PC-3 (cell line): ENCODE data around the gene MR1. TPM values are rescaled to one million over a fixed set of nuclear protein-coding genes. Genes with fewer than 3 reads are reported as not detected.

ENCODE experiments used
- ATAC-seq: fragments of 200-7000 bp; cut with Tn5 transposase; 2 replicates; pipeline ENCODE4 v1.9.1; 2020; ENCODE audit warnings: mild to moderate bottlenecking, moderate library complexity
- BruUV-seq: library from RNA; stranded (reverse); fragments of 400-500 nt; replicated peaks from 2 replicates; lab custom pipeline; 2021; lab: Mats Ljungman, UMichigan
- CTCF ChIA-PET: fragments of 300-600 bp; sonication (Branson Sonifier 250); formaldehyde crosslinking; loops from one replicate; lab custom pipeline; 2022; ENCODE audit warnings: antibody characterized with exemption; lab: Charles Lee
- POLR2A ChIA-PET: fragments of 300-600 bp; sonication (Branson Sonifier 250); formaldehyde crosslinking; loops from one replicate; lab custom pipeline; 2022; ENCODE audit warnings: antibody characterized with exemption; ENCODE audit not compliant: unreplicated experiment; lab: Charles Lee
- DNase-seq: peaks from one replicate; pipeline ENCODE4 v3.0.0-alpha.2; 2015
- H2AFZ ChIP-seq: fragments of 300-600 bp; sonication (generic); 2 replicates; pipeline ENCODE4 v1.6.0; 2016; ENCODE audit warnings: antibody characterized with exemption, low read length
- H3F3A ChIP-seq: fragments of 300-600 bp; sonication (generic); one replicate; pipeline ENCODE4 v1.6.0; 2017; ENCODE audit warnings: antibody characterized with exemption, low read length, control low read depth, mild to moderate bottlenecking; ENCODE audit not compliant: unreplicated experiment
- H3K27ac ChIP-seq: fragments of 300-600 bp; sonication (generic); 2 replicates; pipeline ENCODE4 v1.5.1; 2016; ENCODE audit warnings: mild to moderate bottlenecking, low read length
- H3K27me3 ChIP-seq: fragments of 300-600 bp; sonication (generic); 2 replicates; pipeline ENCODE4 v1.6.1; 2016; ENCODE audit warnings: low read length, mixed read lengths
- H3K36me3 ChIP-seq: fragments of 300-600 bp; sonication (generic); 2 replicates; pipeline ENCODE4 v1.6.1; 2016; ENCODE audit warnings: low read depth, mixed run types, low read length, mixed read lengths
- H3K4me1 ChIP-seq: fragments of 300-600 bp; sonication (generic); 2 replicates; pipeline ENCODE4 v1.5.1; 2016; ENCODE audit warnings: low read length; ENCODE audit not compliant: insufficient read depth
- H3K4me2 ChIP-seq: fragments of 300-600 bp; sonication (generic); 2 replicates; pipeline ENCODE4 v1.6.0; 2016; ENCODE audit warnings: low read length
- H3K4me3 ChIP-seq: fragments of 300-600 bp; sonication (generic); 2 replicates; pipeline ENCODE4 v1.5.1; 2016; ENCODE audit warnings: mild to moderate bottlenecking, low read length, mixed read lengths
- H3K79me2 ChIP-seq: fragments of 300-600 bp; sonication (generic); 2 replicates; pipeline ENCODE4 v1.6.1; 2017; ENCODE audit warnings: low read length, mixed read lengths
- H3K9ac ChIP-seq: fragments of 300-600 bp; sonication (generic); 2 replicates; pipeline ENCODE4 v1.6.0; 2016; ENCODE audit warnings: mild to moderate bottlenecking, low read length
- H3K9me2 ChIP-seq: fragments of 300-600 bp; sonication (generic); replicated peaks from 2 replicates; pipeline ENCODE4 v1.6.1; 2016; ENCODE audit warnings: mixed run types, low read length, mixed read lengths
- H3K9me3 ChIP-seq: fragments of 300-600 bp; sonication (generic); 2 replicates; pipeline ENCODE4 v1.6.1; 2016; ENCODE audit warnings: low read length, mixed read lengths
- H4K20me1 ChIP-seq: fragments of 300-600 bp; sonication (generic); 2 replicates; pipeline ENCODE4 v1.6.1; 2016; ENCODE audit warnings: low read length, mixed read lengths
- EZH2 ChIP-seq: fragments of 300-600 bp; sonication (generic); IDR thresholded peaks from one replicate; pipeline ENCODE4 v1.6.1; 2017; ENCODE audit warnings: antibody characterized with exemption, mild to moderate bottlenecking, low read length; ENCODE audit not compliant: unreplicated experiment
- EZH2phosphoT487 ChIP-seq: fragments of 300-600 bp; sonication (generic); IDR thresholded peaks from 2 replicates; pipeline ENCODE4 v1.6.1; 2018; ENCODE audit warnings: mild to moderate bottlenecking, antibody characterized with exemption, low read length, borderline replicate concordance
- intact Hi-C: fragments of 100-400 bp; cut with micrococcal nuclease; formaldehyde crosslinking; loops from 2 replicates; pipeline ENCODE4 v1.9.0; 2023
- total RNA-seq: library from RNA; depleted of rRNA; stranded (reverse); fragments of >200 nt; gene quantifications from 2 replicates; pipeline ENCODE4 v1.2.3, GENCODE V29; 2014
- TF ChIP-seq, protein P1 (sequence below): fragments of 300-600 bp; sonication (generic); conservative IDR thresholded peaks from 2 replicates; pipeline ENCODE4 v1.5.1; 2017; ENCODE audit warnings: antibody characterized with exemption, low read depth, mild to moderate bottlenecking, low read length

MR1 gene
- total RNA-seq, 1 experiment from 2014 or later: 3.4 TPM

DNA sequence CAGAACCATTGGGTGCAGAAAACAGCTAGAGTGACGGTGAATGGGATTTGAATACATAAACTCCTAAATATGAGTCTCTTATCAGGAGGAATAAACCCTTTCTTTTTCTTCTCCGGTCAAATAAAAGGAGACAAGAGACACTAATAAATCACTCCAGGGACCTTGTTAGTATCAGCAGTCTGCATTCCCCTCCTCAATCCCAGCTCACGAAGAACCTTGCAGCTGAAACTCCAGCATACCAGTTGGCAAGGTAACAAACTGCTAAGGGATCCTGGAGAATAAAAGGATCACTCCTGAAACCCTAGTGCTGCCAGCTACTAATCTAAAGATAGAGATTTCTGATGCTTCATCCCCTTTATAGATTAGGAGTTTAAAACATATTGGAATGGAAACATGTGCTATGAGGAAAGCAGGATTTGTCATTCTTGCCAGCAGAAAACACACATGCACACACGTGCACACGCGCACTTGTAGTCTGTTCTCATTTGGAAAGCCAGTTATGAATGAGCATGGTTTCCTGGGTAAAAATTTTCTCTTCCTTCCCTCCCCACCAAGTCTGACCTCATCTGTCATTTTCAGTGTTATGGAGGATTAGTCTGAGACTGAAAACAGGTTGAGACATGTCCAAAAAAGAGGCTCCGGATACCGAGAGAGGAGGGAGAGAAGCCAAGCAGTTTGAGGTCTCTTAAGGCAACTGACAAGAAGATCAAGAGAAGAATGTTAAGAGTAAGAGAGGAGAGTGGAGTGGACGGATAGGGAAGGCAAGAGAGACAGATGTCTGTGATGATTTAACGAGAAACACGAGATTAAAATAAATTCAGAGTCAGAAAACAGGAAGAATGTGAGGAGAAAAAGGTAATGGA lies 65.6 kb downstream of the MR1 start:
- peak overlapping the region; percentile 41 for H3K9ac ChIP-seq
- H3K27me3 ChIP-seq: no peaks in the 10 kb centered on the region
- peaks cover 51% of the 10 kb centered on the region for H3K4me1 ChIP-seq
- ATAC-seq: no peak
- no peaks in the 10 kb centered on the region for H3K9me3 ChIP-seq
- TF ChIP-seq EZH2phosphoT487: no peak
- TF ChIP-seq EZH2: no peak
- TF ChIP-seq, protein P1, sequence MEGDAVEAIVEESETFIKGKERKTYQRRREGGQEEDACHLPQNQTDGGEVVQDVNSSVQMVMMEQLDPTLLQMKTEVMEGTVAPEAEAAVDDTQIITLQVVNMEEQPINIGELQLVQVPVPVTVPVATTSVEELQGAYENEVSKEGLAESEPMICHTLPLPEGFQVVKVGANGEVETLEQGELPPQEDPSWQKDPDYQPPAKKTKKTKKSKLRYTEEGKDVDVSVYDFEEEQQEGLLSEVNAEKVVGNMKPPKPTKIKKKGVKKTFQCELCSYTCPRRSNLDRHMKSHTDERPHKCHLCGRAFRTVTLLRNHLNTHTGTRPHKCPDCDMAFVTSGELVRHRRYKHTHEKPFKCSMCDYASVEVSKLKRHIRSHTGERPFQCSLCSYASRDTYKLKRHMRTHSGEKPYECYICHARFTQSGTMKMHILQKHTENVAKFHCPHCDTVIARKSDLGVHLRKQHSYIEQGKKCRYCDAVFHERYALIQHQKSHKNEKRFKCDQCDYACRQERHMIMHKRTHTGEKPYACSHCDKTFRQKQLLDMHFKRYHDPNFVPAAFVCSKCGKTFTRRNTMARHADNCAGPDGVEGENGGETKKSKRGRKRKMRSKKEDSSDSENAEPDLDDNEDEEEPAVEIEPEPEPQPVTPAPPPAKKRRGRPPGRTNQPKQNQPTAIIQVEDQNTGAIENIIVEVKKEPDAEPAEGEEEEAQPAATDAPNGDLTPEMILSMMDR: no peak
- peak overlapping the region; percentile 74 for H3K4me2 ChIP-seq
- no peaks in the 10 kb centered on the region for H3K9me2 ChIP-seq
- intact Hi-C loops: no loop called here
- no TSS peak for BruUV-seq
- peaks cover 22% of the 10 kb centered on the region for H3K79me2 ChIP-seq
- POLR2A ChIA-PET: interaction anchor here (0.5 to 0.7 kb wide), 2 partner anchors 13 to 39 kb away, joined by 3 read pairs; no protein-coding TSS in a partner anchor
- H3K36me3 ChIP-seq: peaks cover 2% of the 10 kb centered on the region; the same call in 1 of the 2 replicates
- H4K20me1 ChIP-seq: 0 out of 2 replicates have a peak, but pooled peaks cover 3% of the 10 kb centered on the region
- CTCF ChIA-PET: no interaction called here
- no peak for DNase-seq
- H3F3A ChIP-seq: peaks cover 5% of the 10 kb centered on the region
- H3K4me3 ChIP-seq: no peak overlapping the region
- no peak overlapping the region for H2AFZ ChIP-seq
- peak overlapping the region; percentile 91 for H3K27ac ChIP-seq

DNA sequence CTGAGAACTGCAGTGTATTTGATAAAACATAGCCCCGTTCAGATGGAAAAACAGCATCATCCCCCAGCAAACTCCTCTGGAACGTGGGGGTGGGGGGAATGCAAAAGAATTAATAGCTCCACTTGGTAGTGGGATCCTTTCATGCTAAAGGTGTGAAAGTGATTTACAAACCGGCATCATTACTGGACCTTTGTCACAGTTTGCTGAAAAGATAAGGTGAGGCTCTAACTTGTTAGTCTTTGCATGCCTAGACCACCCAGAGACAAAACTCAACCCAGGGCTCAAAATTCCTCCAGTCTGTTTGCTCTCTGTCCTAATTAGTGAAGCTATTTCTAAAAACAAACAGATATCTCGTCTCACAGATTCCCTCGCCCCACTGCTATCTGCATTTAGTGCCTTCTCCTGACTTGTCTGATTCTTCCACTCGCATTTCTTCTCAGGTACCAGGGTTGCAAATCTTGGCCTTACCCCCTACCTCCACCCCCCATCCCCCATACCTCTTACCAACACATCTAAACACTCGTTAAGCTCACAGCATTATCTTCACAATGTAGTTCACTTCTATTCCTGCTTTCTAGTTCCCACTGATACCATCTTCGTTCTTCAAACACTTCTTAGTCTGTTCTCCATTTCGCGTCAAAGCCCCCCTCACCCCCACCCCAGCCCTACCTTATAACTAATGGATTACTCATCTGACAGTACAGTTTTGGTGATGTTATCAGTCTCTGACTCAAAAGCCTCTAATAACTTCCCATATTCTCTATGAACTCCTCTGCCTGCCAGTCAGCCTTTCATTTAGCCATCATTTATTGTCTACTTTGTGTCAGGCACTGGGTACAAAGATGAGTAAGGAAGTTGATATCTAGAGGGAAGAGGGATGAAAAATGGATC lies 66.5 kb downstream of the MR1 start:
- Histone ChIP-seq H3K79me2 (peaks cover 24% of the 10 kb centered on the region), H3K27me3 (no peaks in the 10 kb centered on the region), H4K20me1 (no peaks in the 10 kb centered on the region), H3K27ac (peak overlapping the region; percentile 91), H3K9me3 (no peaks in the 10 kb centered on the region), H3K4me3 (no peak overlapping the region), H3K36me3 (no peaks in the 10 kb centered on the region), H3K9ac (peak overlapping the region; percentile 60), H3K4me2 (peak overlapping the region; percentile 74), H3F3A (peaks cover 5% of the 10 kb centered on the region), H3K4me1 (peaks cover 57% of the 10 kb centered on the region), H2AFZ (no peak overlapping the region), H3K9me2 (no peaks in the 10 kb centered on the region)
- POLR2A ChIA-PET: no interaction called here
- TF ChIP-seq EZH2 (no peak), EZH2phosphoT487 (no peak)
- TF ChIP-seq, protein P1: no peak
- peak; percentile 74 for DNase-seq
- BruUV-seq: no TSS peak
- no peak for ATAC-seq
- intact Hi-C loops: no loop called here
- CTCF ChIA-PET: no interaction called here
